MCF 10A (cell line): ENCODE measurements around the gene CCNB2. TPM values are rescaled to one million over a fixed set of nuclear protein-coding genes. Genes with fewer than 3 reads are reported as not detected.

Experiments used
- BruUV-seq: library from RNA; stranded (reverse); fragments of 400-500 nt; replicated peaks from 2 replicates; lab custom pipeline; 2021; lab: Mats Ljungman, UMichigan
- CTCF ChIA-PET: fragments of 300-600 bp; sonication (Branson Sonifier 250); formaldehyde crosslinking; extraction: SDS; loops from one replicate; lab custom pipeline; 2021; ENCODE audit warnings: antibody characterized with exemption, inconsistent platforms; lab: Yijun Ruan, JAX
- POLR2A ChIA-PET: fragments of 300-600, 350-650 bp; sonication (Branson Sonifier 250); formaldehyde crosslinking; extraction: SDS; loops from one replicate; lab custom pipeline; 2020; ENCODE audit warnings: antibody characterized with exemption, inconsistent platforms; lab: Yijun Ruan, JAX
- DNase-seq: peaks from one replicate; pipeline ENCODE4 v3.0.0-alpha.2; 2018; ENCODE audit not compliant: unreplicated experiment
- H3K27ac Mint-ChIP-seq: one replicate; pipeline ENCODE4 v1.8.0; 2022; ENCODE audit warnings: mild to moderate bottlenecking, low read depth, mixed read lengths; ENCODE audit not compliant: unreplicated experiment
- H3K27me3 Mint-ChIP-seq: one replicate; pipeline ENCODE4 v1.8.0; 2022; ENCODE audit warnings: mixed read lengths; ENCODE audit not compliant: insufficient read depth, unreplicated experiment
- H3K36me3 Mint-ChIP-seq: one replicate; pipeline ENCODE4 v1.8.0; 2022; ENCODE audit warnings: mild to moderate bottlenecking, moderate library complexity, mixed read lengths; ENCODE audit not compliant: insufficient read depth, unreplicated experiment
- H3K4me1 Mint-ChIP-seq: one replicate; pipeline ENCODE4 v1.8.0; 2022; ENCODE audit warnings: mixed read lengths; ENCODE audit not compliant: insufficient read depth, unreplicated experiment
- H3K4me3 Mint-ChIP-seq: one replicate; pipeline ENCODE4 v1.8.0; 2022; ENCODE audit warnings: mild to moderate bottlenecking, moderate library complexity, mixed read lengths; ENCODE audit not compliant: unreplicated experiment
- H3K9me3 Mint-ChIP-seq: one replicate; pipeline ENCODE4 v1.8.0; 2022; ENCODE audit warnings: mixed read lengths; ENCODE audit not compliant: unreplicated experiment
- intact Hi-C: fragments of 100-400 bp; cut with micrococcal nuclease; formaldehyde crosslinking; loops from 2 replicates; pipeline ENCODE4 v1.14.1; 2022
- total RNA-seq: library from RNA; stranded (reverse); gene quantifications from 2 replicates; pipeline ENCODE4 v1.2.3, GENCODE V29; 2022
- TF ChIP-seq, protein P1 (sequence below): fragments of 200-600 bp; IDR thresholded peaks from one replicate; pipeline ENCODE4 v1.8.0; 2022; ENCODE audit warnings: antibody characterized with exemption, mild to moderate bottlenecking; ENCODE audit not compliant: unreplicated experiment

Gene CCNB2
- total RNA-seq, 1 experiment from 2014 or later: 54.1 TPM

DNA sequence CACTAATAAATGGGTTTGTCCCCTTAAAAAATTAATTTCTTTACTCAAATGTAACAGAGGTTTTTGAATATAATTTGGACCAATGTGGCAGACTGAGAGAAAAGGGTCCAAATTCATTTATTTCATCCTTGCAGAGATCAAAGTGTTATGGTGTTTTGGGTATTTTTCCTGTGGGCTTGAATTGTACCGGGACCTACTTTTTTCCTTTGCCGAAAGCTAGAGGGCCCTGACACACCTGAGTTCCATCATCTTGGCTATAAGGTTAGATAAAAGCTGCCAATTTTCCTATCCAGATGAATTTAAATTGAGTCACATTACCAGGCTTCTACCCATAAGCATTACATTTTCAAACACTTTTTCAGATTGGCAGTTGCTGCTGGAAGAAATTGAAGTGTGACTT lies 908 bp downstream of the CCNB2 start:
- POLR2A ChIA-PET: interaction anchor here (0.6 to 2.8 kb wide), 9 partner anchors 17 to 395 kb away, joined by 3 to 14 read pairs (median 5); partner anchors contain the start of genes MYO1E and RNF111
- CTCF ChIA-PET: interaction anchor here (0.7 to 5.3 kb wide), 11 partner anchors 12 to 395 kb away, joined by 3 to 25 read pairs (median 4); no protein-coding TSS in a partner anchor
- intact Hi-C loops: loop anchor here (1.0 to 5.0 kb wide), 4 partner anchors 119 to 879 kb away; partner anchors contain the start of gene RNF111

DNA sequence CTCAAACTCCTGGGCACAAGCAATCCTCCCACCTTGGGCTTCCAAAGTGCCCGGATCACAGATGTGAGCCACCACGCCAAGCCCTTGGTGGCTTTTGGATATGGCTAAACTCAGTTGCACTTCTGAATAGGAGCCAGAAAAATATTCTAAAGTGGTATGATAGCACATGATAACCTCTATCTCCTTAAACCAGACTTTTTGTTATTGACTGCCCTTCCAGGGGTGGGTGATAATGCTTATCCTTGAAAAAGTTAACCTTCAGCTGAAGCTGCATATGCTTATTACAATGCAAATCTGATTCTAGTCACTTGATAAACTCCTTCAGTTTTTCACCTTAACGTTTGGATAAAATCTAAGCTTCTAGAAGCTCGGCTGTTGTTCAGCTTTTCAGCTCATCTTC lies 6.3 kb downstream of the CCNB2 start:
- no peaks in the 10 kb centered on the region for H3K27me3 Mint-ChIP-seq

More for the DNA sequence above, 908 bp downstream of the CCNB2 start:
- H3K4me3 Mint-ChIP-seq: peak overlapping the region; percentile 82
- BruUV-seq: TSS peak; percentile 51
- peak overlapping the region; percentile 73 for H3K27ac Mint-ChIP-seq
- peaks cover 30% of the 10 kb centered on the region for H3K36me3 Mint-ChIP-seq
- H3K27me3 Mint-ChIP-seq: no peaks in the 10 kb centered on the region
- peaks cover 7% of the 10 kb centered on the region for H3K4me1 Mint-ChIP-seq
- TF ChIP-seq, protein P1, sequence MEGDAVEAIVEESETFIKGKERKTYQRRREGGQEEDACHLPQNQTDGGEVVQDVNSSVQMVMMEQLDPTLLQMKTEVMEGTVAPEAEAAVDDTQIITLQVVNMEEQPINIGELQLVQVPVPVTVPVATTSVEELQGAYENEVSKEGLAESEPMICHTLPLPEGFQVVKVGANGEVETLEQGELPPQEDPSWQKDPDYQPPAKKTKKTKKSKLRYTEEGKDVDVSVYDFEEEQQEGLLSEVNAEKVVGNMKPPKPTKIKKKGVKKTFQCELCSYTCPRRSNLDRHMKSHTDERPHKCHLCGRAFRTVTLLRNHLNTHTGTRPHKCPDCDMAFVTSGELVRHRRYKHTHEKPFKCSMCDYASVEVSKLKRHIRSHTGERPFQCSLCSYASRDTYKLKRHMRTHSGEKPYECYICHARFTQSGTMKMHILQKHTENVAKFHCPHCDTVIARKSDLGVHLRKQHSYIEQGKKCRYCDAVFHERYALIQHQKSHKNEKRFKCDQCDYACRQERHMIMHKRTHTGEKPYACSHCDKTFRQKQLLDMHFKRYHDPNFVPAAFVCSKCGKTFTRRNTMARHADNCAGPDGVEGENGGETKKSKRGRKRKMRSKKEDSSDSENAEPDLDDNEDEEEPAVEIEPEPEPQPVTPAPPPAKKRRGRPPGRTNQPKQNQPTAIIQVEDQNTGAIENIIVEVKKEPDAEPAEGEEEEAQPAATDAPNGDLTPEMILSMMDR: no peak
- no peaks in the 10 kb centered on the region for H3K9me3 Mint-ChIP-seq
- peak; percentile 33 for DNase-seq

DNA sequence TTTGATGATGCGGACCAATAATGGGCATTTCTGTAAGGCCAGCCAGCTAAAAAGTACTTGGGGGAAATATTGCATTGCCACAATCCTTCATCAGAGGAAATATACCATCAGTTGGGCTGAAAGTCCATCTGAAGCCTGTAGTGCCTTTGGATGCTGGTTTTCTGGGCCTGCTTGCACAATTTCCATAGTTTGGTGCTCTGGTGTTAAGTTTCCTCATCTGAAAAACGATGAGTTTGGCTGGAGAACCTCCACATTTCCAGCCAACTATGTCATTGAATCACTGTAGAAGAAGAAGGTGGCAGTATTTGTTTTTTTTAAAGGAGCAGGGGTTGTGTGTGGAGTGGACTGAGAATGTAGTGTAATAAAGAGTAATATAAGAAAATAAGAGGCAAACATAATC lies 10.1 kb downstream of the CCNB2 start:
- ChIA-PET POLR2A (no interaction called here), CTCF (no interaction called here)
- H3K4me1 Mint-ChIP-seq: no peaks in the 10 kb centered on the region
- DNase-seq: no peak
- BruUV-seq: no TSS peak
- TF ChIP-seq, protein P1: no peak
- no peak overlapping the region for H3K4me3 Mint-ChIP-seq
- no peaks in the 10 kb centered on the region for H3K27me3 Mint-ChIP-seq
- no peaks in the 10 kb centered on the region for H3K9me3 Mint-ChIP-seq
- intact Hi-C loops: no loop called here
- H3K27ac Mint-ChIP-seq: no peak overlapping the region
- peaks cover 36% of the 10 kb centered on the region for H3K36me3 Mint-ChIP-seq

More for the DNA sequence above, 6.3 kb downstream of the CCNB2 start:
- ChIA-PET CTCF (interaction anchor here (1.2 to 1.4 kb wide), 2 partner anchors 390 to 417 kb away, joined by 5 to 6 read pairs; no protein-coding TSS in a partner anchor), POLR2A (interaction anchor here (0.9 kb wide), 1 partner anchor 12 kb away, joined by 3 read pairs; no protein-coding TSS in a partner anchor)
- Mint-ChIP-seq H3K36me3 (peaks cover 47% of the 10 kb centered on the region), H3K4me3 (no peak overlapping the region), H3K4me1 (no peaks in the 10 kb centered on the region), H3K27ac (no peak overlapping the region), H3K9me3 (no peaks in the 10 kb centered on the region)
- no peak for DNase-seq
- BruUV-seq: no TSS peak
- TF ChIP-seq, protein P1: no peak
- intact Hi-C loops: no loop called here

DNA sequence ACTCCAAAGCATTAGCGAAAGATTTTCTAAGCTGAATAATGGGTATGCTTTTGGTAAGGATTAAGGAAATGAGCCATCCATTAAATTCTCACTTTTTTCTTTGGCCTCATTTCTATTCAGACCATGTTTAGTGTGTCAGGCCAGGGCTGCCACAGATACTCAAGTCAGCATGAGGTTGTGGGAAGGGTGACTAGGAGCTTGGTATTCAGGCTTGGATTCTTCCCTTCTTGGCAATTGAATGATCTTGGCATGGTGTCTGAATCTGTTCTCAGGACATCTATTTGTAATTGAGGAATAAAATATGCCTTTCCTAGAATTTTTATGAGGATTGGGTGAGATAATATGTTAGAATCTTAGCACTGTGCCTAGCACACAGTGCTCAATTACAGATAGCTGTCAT lies 11.2 kb downstream of the CCNB2 start:
- peaks cover 44% of the 10 kb centered on the region for H3K36me3 Mint-ChIP-seq
- CTCF ChIA-PET: interaction anchor here (0.5 to 1.2 kb wide), 2 partner anchors 412 to 509 kb away, joined by 5 to 6 read pairs; no protein-coding TSS in a partner anchor
- intact Hi-C loops: no loop called here
- H3K4me3 Mint-ChIP-seq: no peak overlapping the region
- no TSS peak for BruUV-seq
- no peak overlapping the region for H3K27ac Mint-ChIP-seq
- TF ChIP-seq, protein P1: no peak
- POLR2A ChIA-PET: interaction anchor here (0.6 to 1.4 kb wide), 5 partner anchors 13 to 1332 kb away, joined by 3 to 5 read pairs (median 4); partner anchors contain the start of gene SLTM
- H3K27me3 Mint-ChIP-seq: no peaks in the 10 kb centered on the region
- DNase-seq: no peak
- H3K9me3 Mint-ChIP-seq: no peaks in the 10 kb centered on the region
- no peaks in the 10 kb centered on the region for H3K4me1 Mint-ChIP-seq
